Measurements from ENCODE around the gene RASA3.

The RASA3 gene

DNA sequence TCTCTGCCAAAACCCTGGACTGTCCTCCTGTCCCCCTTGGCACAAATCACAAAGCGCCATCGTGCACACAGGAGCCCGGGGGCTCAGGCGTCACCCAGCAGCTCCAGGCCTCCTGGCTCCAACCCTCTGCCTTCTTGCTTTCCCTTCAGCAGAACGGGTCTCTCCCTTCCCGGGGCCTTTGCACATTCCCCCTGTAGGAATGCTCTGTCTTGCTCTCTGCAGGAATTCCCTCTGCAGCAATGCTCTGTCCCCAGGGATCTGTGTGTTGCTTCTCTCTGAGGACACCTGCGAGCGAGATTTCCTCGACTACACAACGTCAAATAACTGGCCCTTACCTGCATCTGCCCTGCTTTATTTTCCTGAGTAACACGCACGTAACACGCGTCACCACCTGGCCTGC is 13.3 kb upstream of the RASA3 start:
- Histone ChIP-seq H3K4me2 (ENCODE audit: low read depth, low read length, poor library complexity, severe bottlenecking) (peak overlapping the region; percentile 12), H3K4me3 (ENCODE audit: low read length, poor library complexity, severe bottlenecking) (no peak overlapping the region), H3K4me1 (ENCODE audit: insufficient read depth, low read length, poor library complexity, severe bottlenecking) (peaks cover 90% of the 10 kb centered on the region), H2AFZ (ENCODE audit: low read length) (no peak overlapping the region), H3K9me2 (replicated peaks; ENCODE audit: low read depth, low read length) (no peaks in the 10 kb centered on the region), H3K79me2 (ENCODE audit: insufficient read depth, low read length) (no peaks in the 10 kb centered on the region), H3F3A (ENCODE audit: low read depth) (peaks cover 8% of the 10 kb centered on the region), H3K9ac (ENCODE audit: low read depth, low read length, poor library complexity, severe bottlenecking) (peak overlapping the region; percentile 54), H3K27me3 (ENCODE audit: insufficient read depth, low read length, poor library complexity, severe bottlenecking) (no peaks in the 10 kb centered on the region), H3K36me3 (ENCODE audit: insufficient read depth, low read length) (no peaks in the 10 kb centered on the region), H3K9me3 (ENCODE audit: insufficient read depth, low read depth, low read length) (no peaks in the 10 kb centered on the region), H4K20me1 (ENCODE audit: insufficient read depth, low read length, poor library complexity, severe bottlenecking) (no peaks in the 10 kb centered on the region)
- TF ChIP-seq, protein P1, sequence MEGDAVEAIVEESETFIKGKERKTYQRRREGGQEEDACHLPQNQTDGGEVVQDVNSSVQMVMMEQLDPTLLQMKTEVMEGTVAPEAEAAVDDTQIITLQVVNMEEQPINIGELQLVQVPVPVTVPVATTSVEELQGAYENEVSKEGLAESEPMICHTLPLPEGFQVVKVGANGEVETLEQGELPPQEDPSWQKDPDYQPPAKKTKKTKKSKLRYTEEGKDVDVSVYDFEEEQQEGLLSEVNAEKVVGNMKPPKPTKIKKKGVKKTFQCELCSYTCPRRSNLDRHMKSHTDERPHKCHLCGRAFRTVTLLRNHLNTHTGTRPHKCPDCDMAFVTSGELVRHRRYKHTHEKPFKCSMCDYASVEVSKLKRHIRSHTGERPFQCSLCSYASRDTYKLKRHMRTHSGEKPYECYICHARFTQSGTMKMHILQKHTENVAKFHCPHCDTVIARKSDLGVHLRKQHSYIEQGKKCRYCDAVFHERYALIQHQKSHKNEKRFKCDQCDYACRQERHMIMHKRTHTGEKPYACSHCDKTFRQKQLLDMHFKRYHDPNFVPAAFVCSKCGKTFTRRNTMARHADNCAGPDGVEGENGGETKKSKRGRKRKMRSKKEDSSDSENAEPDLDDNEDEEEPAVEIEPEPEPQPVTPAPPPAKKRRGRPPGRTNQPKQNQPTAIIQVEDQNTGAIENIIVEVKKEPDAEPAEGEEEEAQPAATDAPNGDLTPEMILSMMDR (conservative IDR thresholded peaks at IDR 0.05; ENCODE audit: low read length) = no peak
- TF ChIP-seq EZH2phosphoT487 (IDR thresholded peaks at IDR 0.05; ENCODE audit: borderline replicate concordance) = no peak

DNA sequence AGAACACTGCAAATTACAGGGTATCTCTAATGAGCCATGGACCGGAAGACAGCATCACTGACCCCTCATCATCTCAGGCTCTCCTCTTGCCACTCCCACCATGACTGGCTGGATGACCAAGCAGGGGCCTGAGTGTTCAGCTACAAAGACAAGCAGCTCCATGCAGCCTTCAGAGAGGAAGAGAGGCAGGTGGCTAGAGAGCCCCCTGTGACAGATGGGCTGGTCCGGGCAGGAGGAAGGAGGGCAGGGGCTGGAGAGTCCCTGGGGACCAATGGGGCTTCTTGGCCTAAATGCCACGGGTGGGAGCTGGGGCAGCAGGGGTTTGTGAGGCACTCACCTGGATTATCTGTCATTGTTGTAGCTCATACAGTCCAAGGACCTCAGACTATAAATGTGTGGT is 12.8 kb upstream of the RASA3 start:
- Histone ChIP-seq H3K4me2 (ENCODE audit: low read depth, low read length, poor library complexity, severe bottlenecking) (peak overlapping the region; percentile 12), H3K79me2 (ENCODE audit: insufficient read depth, low read length) (no peaks in the 10 kb centered on the region), H3F3A (ENCODE audit: low read depth) (peaks cover 13% of the 10 kb centered on the region), H3K4me3 (ENCODE audit: low read length, poor library complexity, severe bottlenecking) (peak overlapping the region; percentile 2), H3K36me3 (ENCODE audit: insufficient read depth, low read length) (no peaks in the 10 kb centered on the region), H3K9ac (ENCODE audit: low read depth, low read length, poor library complexity, severe bottlenecking) (peak overlapping the region; percentile 54), H4K20me1 (ENCODE audit: insufficient read depth, low read length, poor library complexity, severe bottlenecking) (no peaks in the 10 kb centered on the region), H3K27me3 (ENCODE audit: insufficient read depth, low read length, poor library complexity, severe bottlenecking) (no peaks in the 10 kb centered on the region), H2AFZ (ENCODE audit: low read length) (peak overlapping the region; percentile 9; the same call in 1 of the 2 replicates), H3K9me2 (replicated peaks; ENCODE audit: low read depth, low read length) (no peaks in the 10 kb centered on the region), H3K4me1 (ENCODE audit: insufficient read depth, low read length, poor library complexity, severe bottlenecking) (peaks cover 89% of the 10 kb centered on the region), H3K9me3 (ENCODE audit: insufficient read depth, low read depth, low read length) (no peaks in the 10 kb centered on the region)
- TF ChIP-seq, protein P1 (conservative IDR thresholded peaks at IDR 0.05; ENCODE audit: low read length) = no peak
- no peak for TF ChIP-seq EZH2phosphoT487 (IDR thresholded peaks at IDR 0.05; ENCODE audit: borderline replicate concordance)

DNA sequence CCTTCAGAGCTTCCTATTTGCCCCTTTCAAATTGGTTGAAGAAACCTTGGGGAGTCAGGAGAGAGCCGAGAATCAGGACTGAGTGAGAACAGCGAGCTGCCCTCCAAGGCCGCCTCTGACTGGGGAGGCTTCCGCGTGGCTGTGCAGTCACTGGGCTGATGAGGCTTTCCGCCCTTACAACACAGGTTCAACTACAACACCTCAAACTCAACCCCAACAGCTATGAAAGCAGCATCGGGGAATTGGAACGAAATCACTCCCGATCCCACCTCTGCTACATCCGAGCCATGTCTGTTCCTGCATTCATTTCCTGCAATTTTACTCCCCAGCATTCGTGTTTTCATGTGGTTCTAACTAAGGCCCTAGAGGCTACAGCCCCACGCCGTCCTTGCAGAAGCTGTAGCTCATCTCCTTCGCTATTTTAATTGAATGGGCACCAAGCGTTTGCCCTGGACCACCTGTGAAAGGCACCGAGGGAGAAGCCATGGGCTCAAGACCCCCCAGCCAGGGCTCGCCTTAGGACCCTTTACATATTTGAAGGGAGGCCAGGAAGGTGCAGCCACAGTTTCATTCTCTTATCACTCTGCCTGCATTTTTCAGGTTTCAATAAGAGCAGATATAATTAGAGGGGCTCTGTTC is 12.3 kb upstream of the RASA3 start:
- H2AFZ ChIP-seq (ENCODE audit: low read length) = peak overlapping the region; percentile 9; the same call in 1 of the 2 replicates
- no peaks in the 10 kb centered on the region for H3K36me3 ChIP-seq (ENCODE audit: insufficient read depth, low read length)
- H3F3A ChIP-seq (ENCODE audit: low read depth) = peaks cover 15% of the 10 kb centered on the region
- peak overlapping the region; percentile 12 for H3K4me2 ChIP-seq (ENCODE audit: low read depth, low read length, poor library complexity, severe bottlenecking)
- no peaks in the 10 kb centered on the region for H4K20me1 ChIP-seq (ENCODE audit: insufficient read depth, low read length, poor library complexity, severe bottlenecking)
- no peaks in the 10 kb centered on the region for H3K27me3 ChIP-seq (ENCODE audit: insufficient read depth, low read length, poor library complexity, severe bottlenecking)
- peak overlapping the region; percentile 2 for H3K4me3 ChIP-seq (ENCODE audit: low read length, poor library complexity, severe bottlenecking)
- H3K9me2 ChIP-seq (replicated peaks; ENCODE audit: low read depth, low read length) = no peaks in the 10 kb centered on the region
- H3K9me3 ChIP-seq (ENCODE audit: insufficient read depth, low read depth, low read length) = no peaks in the 10 kb centered on the region
- H3K79me2 ChIP-seq (ENCODE audit: insufficient read depth, low read length) = no peaks in the 10 kb centered on the region
- H3K9ac ChIP-seq (ENCODE audit: low read depth, low read length, poor library complexity, severe bottlenecking) = peak overlapping the region; percentile 54
- no peak for TF ChIP-seq EZH2phosphoT487 (IDR thresholded peaks at IDR 0.05; ENCODE audit: borderline replicate concordance)
- TF ChIP-seq, protein P1 (conservative IDR thresholded peaks at IDR 0.05; ENCODE audit: low read length) = no peak
- H3K4me1 ChIP-seq (ENCODE audit: insufficient read depth, low read length, poor library complexity, severe bottlenecking) = peaks cover 84% of the 10 kb centered on the region
